HG03575 (cell line): ENCODE data around the gene TRAF5.

Experiments used
- ATAC-seq: cut with Tn5 transposase; IDR thresholded peaks from one replicate; pipeline ENCODE4 v1.9.1; 2021; ENCODE audit not compliant: unreplicated experiment, insufficient number of reproducible peaks, low FRiP score; ENCODE audit errors: extremely low read depth

Gene TRAF5

DNA sequence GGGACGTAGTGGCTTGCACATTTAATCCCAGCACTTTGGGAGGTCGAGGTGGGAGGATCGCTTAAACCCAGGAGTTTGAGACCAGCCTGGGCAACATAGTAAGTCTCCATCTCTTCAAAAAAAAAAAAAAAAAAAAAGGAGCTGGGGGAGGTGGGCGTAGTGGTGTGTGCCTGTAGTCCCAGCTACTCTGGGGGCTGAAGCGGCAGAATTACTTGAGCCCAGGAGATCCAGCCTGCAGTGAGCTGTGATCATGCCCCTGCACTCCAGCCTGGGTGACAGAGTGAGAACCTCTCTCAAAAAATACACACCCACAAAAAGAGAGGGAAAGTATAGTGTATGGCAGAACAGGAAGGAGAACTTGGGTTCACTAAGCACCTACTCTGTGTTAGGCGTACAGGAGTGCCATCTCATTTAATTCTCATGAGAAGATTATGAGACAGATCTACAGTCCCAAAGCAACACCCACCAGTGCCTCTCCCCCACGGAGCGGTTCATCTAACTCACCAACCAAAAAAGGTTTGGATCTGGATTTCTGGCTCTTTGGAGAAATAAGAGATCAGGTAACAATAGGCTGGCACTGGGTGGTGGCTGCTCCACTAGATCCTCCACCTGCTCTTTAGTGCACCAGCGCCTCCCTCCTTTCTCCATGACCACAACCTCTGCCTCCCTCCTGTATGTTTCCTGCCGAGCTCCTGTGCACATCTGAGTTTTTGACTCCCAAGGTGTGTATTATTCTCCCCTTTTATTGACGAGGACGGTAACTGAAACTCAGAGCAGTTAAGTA is 1.4 kb upstream of the TRAF5 start:
- no peak for ATAC-seq

DNA sequence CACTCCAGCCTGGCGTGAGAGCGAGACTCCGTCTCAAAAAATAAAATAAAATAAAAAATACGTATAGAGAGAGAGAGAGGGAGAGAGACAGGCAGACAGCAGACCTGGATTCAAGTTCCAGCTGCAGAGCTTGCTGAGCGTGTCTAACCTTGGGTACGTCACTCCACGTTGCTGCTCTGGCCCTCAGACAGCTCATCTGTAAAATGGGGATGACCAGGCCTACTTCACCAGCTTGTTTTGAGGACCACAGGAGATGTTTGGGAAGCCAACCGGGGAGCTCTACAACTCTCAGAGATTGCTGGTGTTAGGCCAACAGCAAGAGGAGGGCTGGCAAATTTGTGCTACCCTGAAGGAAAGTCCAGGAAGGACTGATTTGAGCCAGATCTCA is 499 bp upstream of the TRAF5 start:
- ATAC-seq: no peak

DNA sequence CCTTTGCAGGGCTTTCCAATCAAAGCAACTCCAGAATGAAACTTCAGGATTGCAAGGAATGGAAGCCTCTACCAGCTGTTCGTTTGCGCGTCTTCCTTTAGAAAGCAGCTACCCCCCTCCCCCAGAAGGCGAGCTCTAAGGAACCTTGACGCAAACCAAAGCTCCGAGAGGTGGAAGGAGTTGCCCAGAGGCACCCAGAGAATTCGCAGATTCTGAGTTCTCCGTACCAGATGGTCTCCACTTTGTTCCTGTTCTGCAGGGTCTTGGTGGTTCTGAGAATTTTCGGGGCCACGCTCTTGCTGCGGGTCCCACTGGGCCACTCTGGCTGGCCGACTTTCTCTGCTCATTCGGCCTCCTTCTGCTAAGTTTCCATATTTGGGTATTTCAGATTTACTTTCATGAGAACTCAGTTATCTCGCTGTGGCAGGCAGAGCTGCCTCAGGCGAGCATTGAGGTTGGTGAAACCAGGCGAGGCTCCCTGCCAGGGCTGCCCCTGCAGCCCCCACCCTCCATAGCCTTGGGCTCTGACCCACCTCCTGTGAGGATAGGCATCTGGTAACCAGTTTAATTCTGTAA is 801 bp downstream of the TRAF5 start:
- ATAC-seq: no peak

DNA sequence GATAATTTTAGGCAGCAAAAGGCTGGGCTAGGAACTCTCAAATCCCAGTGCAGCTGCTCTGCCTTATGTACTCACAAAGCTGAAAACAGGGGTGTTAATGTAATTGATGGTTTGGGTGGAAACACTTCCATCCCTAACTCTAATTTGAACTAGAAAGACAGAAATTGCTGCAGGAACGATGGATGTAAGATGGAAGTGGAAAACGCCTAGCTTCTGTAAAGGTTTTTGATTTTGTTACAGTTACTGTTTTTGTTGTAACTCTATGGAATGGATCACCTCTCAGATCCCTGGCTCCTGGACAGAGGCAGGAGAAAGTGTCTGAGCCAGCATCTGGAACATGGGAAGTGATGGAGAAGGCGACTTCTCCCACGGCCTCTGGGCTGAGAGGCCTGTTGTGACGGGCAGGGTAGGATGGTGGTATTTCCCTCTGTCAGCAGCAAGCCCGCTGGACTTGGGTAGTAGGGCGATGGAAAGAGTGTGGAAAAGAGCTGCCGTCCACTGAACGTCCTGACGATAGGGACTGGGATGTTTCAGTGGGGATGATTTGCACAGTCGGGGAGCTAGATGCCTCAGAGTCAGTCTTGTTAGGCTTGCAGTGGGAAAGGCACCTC is 1.6 kb downstream of the TRAF5 start:
- no peak for ATAC-seq

- ATAC-seq: no peak
Measured at GRCh38 chr1:211328866-211329475, 2.3 kb downstream of the TRAF5 start.

GRCh38 chr1:211329764-211330201 is 3.1 kb downstream of the TRAF5 start:
- ATAC-seq: peak; percentile 42

- ATAC-seq: no peak
Measured at GRCh38 chr1:211330282-211330936, 3.8 kb downstream of the TRAF5 start.

- ATAC-seq: no peak
Measured at GRCh38 chr1:211331011-211331709, 4.5 kb downstream of the TRAF5 start.

DNA sequence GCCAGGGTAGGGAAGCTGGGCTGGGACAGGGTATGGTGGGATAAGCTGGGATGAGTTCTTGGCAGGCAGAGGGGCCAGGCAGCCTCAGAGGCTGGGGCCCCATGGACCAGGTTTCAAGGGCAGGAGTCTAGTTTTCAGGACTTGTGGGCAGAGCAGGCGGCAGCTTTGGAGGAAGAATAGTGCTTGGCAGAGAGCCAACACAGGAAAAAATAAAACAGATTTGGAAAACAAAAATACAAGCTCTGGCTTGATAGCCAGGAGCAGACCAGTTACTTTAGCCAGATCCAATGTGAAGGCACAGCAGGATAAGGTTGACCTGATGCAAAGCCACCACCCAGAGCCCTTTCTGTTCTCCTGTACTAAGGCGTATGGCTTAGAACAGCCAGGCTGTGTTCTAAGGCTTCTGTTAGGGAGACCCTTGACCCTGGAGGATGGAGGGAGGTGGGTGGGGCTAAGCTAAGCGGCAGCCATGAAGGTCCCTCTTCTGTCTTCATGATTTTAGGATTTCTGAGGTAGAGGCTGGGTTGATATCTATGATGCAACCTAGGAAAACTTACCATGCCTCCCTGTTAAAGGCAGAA is 5.5 kb downstream of the TRAF5 start:
- ATAC-seq: no peak

GRCh38 chr1:211332830-211333229 is 6.2 kb downstream of the TRAF5 start:
- ATAC-seq: no peak

- ATAC-seq: no peak
Measured at GRCh38 chr1:211333906-211334305, 7.3 kb downstream of the TRAF5 start.

GRCh38 chr1:211334986-211335385 is 8.4 kb downstream of the TRAF5 start:
- no peak for ATAC-seq

DNA sequence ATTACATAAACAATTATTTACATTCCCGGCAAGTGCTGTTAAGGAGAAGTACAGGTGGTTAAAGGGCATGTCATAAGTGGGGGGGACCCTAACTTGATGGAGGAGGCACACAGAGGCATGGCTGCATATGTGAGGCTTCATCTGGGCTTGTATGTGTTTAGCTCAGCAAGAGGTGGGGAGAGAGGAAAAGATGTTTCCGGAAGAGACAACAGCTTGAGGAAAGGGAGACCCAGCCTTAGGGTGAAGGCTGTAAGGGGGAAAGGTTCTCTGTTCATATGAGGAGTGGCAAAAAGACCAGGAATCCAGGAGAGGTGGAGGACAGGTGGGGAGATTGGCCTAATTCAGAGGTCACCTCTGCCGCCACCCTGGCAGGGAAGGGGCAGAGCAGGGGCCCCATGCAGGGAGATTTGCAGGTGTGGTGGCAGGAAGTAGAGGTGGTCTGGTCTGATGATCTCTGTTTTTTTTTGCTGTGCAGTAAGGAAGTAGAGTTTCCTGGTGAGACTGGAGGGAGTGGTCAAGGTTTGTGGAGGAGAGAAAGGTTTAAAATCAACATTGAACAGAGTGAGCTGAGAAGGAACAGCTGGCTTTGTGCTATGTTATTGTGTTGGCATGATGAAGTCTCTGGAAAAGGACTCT is 9.0 kb downstream of the TRAF5 start:
- ATAC-seq: peak; percentile 79

- ATAC-seq: no peak
Measured at GRCh38 chr1:211336161-211336560, 9.5 kb downstream of the TRAF5 start.

GRCh38 chr1:211336775-211337174 is 10.1 kb downstream of the TRAF5 start:
- no peak for ATAC-seq

GRCh38 chr1:211337430-211338223 is 11.0 kb downstream of the TRAF5 start:
- no peak for ATAC-seq

GRCh38 chr1:211338224-211338620 is 11.6 kb downstream of the TRAF5 start:
- ATAC-seq: no peak
